Epithelial cell of esophagus (primary cell): ENCODE results near the gene C22orf42.
A peak's percentile ranks its signal among the peaks of the same experiment; 100 is the strongest.

ENCODE experiments used
- DNase-seq: peaks from one replicate; pipeline ENCODE4 v3.0.0; 2010; ENCODE audit warnings: low read depth
- H3K4me3 ChIP-seq: 2 replicates; pipeline ENCODE4 v1.5.1; 2011; ENCODE audit warnings: mild to moderate bottlenecking, low read length, control low read depth
- TF ChIP-seq, protein P1 (sequence below): IDR thresholded peaks from 2 replicates; pipeline ENCODE4 v1.5.1; 2011; ENCODE audit warnings: low read depth, mild to moderate bottlenecking, low read length, control low read depth, inconsistent platforms; ENCODE audit not compliant: insufficient read depth; ENCODE audit errors: missing control alignments

Gene C22orf42

DNA sequence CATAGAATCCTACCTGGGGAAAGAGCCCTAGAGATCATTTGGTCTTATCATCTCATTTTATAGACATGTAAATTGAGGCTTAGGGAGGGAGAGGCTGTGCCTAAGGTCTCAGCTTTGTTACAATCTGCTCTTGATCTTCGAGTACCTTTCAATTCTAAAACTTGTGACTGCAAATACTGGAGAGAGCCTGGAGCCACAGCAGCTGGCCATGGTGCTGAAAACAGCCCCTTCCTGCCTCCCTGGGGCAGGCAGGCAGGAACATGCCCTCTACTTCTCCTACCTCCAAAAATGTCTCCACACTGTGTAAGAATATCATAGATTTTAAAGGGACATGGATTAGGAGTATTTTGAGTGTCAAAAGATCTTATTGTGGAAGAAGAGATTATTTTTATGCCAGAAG lies 52.2 kb downstream of the C22orf42 start:
- peak; percentile 61 for DNase-seq
- H3K4me3 ChIP-seq = no peak overlapping the region
- TF ChIP-seq, protein P1, sequence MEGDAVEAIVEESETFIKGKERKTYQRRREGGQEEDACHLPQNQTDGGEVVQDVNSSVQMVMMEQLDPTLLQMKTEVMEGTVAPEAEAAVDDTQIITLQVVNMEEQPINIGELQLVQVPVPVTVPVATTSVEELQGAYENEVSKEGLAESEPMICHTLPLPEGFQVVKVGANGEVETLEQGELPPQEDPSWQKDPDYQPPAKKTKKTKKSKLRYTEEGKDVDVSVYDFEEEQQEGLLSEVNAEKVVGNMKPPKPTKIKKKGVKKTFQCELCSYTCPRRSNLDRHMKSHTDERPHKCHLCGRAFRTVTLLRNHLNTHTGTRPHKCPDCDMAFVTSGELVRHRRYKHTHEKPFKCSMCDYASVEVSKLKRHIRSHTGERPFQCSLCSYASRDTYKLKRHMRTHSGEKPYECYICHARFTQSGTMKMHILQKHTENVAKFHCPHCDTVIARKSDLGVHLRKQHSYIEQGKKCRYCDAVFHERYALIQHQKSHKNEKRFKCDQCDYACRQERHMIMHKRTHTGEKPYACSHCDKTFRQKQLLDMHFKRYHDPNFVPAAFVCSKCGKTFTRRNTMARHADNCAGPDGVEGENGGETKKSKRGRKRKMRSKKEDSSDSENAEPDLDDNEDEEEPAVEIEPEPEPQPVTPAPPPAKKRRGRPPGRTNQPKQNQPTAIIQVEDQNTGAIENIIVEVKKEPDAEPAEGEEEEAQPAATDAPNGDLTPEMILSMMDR = no peak

DNA sequence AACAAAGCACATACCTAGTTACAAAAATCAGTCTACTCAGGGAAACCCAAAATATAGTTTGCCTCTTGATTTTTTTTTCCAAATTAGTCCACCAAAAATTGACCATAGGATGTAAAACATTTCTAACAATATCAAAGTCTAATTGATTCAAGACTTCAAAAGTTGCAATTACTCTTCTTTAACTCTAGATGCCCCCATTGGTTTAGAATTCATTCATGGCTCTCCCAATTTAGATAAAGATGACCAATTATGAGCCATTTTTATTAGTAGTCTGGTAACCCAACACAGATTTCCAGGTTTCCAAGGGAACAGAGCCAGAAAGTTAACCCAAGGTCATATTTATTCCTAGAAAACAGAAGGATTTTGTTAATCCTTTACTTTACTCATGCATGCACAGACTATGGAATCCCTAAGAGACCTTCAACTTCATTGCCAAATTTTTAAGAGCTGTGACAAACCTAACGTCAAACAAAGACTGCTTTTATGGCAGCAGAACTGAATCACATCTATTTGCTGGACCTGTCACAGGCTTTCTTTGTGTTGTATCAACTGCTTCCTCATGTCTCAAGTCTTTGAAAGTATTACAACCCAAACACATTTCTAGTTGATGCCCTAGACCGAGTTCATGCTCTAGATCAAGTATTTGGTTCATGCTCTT lies 55.3 kb downstream of the C22orf42 start:
- peak; percentile 39 for DNase-seq

DNA sequence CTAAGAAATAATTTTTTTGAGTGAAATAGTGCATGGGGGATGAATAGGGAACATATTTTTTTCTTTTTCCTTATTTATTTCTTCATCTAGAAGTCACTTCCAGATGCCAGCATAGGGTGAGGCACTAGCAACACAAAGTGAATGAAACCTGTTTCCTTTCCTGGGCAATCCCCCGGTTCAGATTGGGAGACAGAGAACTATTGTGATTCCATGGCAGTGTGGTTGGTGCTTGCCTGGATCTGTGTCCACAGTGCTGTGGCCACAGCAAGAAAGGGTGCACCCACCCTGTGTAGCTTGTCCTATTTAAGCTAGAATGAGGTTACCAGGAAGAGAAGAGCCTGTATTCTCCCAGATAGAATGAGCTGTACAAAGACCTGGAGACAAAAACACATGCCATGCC lies 58.4 kb downstream of the C22orf42 start:
- H3K4me3 ChIP-seq = no peak overlapping the region
- TF ChIP-seq, protein P1 = no peak
- peak; percentile 20 for DNase-seq

More for the DNA sequence above, 55.3 kb downstream of the C22orf42 start:
- H3K4me3 ChIP-seq = no peak overlapping the region
- TF ChIP-seq, protein P1 = peak; percentile 29
